NCI-H187 treated with DMSO at 0.1 percent for 48 hours (cell line): ENCODE results near the gene SGSM2.

Experiments
- DNase-seq: peaks from one replicate; lab custom pipeline; 2025; lab: John Stamatoyannopoulos, UW

SGSM2 gene

DNA sequence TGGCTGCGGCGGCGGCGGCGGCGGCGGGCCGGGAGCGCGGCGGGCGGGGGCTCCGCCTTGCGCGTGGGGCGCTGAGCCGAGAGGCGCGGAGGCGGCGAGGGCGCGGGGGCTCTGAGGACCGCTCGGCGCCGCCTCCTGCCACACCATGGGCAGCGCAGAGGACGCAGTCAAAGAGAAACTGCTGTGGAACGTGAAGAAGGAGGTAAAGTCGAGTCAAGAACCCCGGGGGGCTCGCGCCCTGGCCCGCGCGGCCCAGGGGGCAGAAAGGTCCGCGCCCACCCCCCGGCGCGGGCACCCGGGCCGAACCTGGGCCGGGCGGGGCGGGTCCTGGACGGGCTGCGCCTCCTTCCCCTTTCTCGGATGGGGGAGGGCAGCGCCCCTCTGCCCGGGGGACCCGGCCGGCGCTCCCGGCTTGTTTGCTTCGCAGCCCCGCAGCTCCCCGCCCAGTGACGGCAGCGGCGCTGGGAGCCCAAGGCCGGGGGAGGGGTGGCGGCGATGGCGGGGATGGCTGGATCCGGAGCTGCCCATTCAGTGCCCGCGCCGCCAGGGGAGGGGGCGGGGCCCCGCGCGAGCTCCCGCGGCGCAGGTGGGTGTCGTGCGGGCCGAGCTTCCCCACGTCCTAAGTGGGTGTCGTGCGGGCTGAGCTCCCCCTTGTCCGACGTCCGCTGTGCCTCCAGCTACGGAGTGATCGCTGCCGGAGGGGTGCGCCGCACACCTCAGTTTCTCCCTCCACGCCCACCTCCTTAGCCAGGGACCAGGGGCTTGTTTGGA, 428 bp downstream of the SGSM2 start:
- no peak for DNase-seq

DNA sequence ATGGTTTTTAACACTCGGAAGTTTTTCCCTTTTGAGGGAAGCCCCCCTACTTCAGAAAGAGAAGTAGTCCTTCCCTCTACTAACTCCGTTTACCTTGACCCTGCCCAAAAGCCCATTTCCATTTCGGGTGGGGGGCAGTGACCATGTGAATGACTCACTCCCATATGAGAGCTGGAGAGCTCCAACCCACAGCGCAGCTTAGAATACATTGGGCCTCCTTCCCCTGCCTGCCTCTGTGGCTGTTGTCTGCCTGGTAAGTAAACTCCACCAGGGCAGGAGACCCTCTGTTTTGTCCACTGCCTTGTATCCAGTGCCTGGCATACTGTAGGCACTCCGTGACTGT, 985 bp downstream of the SGSM2 start:
- DNase-seq: no peak

DNA sequence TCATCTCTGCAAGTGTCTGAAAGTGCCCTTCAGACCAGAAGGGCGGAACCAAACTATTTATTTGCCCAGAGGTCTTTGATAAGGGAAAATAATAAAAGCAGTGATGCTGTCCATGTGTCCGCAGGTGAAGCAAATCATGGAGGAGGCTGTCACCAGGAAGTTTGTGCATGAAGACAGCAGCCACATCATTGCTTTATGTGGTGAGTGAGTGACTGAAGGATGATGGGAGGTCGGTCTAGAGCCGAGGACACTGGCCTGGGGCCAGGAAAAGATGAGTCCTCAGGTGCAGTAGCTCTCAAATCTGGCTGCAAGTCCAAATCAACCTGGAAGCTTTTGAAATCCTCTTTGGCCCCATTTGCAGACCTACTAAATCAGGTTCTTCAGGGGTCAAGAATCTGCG, 6.1 kb downstream of the SGSM2 start:
- no peak for DNase-seq

DNA sequence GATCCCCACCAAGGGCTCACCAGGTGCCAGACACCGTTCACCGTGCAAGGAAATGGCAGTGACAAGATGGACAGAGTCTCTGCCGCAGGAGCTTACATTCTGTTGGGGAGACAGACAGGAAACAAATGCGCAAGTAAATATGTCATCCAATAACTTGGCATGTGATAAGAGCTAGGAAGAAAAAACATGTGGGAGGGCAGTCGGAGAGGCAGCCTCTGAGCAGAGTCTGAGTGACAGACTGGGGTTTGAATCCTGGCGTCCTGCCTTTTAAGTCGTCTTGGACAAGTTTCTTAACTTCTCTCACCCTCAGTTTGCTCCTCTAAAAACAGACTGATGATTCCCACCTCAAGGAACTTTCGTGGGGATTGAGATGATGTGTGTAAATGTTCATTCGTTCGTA, 7.2 kb downstream of the SGSM2 start:
- no peak for DNase-seq

DNA sequence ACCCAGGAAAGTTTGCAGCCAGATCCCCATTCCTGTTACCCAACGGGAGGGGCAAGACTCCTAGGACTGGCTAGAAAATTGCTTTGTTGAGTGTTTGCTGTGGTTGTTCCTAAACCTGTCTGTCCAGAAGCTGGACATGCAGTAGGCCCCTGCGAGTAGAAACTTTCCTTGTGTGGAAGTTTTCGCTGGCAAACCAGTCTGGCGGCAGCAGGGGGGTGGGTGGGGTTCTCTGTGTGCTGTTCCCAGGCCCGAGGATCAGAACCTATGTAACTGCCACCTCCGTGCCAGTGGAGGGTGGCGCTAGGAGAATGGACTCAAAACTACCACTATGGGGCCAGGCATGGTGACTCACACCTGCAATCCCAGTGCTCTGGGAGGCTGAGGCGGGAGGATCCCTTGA, 9.2 kb downstream of the SGSM2 start:
- DNase-seq: no peak

DNA sequence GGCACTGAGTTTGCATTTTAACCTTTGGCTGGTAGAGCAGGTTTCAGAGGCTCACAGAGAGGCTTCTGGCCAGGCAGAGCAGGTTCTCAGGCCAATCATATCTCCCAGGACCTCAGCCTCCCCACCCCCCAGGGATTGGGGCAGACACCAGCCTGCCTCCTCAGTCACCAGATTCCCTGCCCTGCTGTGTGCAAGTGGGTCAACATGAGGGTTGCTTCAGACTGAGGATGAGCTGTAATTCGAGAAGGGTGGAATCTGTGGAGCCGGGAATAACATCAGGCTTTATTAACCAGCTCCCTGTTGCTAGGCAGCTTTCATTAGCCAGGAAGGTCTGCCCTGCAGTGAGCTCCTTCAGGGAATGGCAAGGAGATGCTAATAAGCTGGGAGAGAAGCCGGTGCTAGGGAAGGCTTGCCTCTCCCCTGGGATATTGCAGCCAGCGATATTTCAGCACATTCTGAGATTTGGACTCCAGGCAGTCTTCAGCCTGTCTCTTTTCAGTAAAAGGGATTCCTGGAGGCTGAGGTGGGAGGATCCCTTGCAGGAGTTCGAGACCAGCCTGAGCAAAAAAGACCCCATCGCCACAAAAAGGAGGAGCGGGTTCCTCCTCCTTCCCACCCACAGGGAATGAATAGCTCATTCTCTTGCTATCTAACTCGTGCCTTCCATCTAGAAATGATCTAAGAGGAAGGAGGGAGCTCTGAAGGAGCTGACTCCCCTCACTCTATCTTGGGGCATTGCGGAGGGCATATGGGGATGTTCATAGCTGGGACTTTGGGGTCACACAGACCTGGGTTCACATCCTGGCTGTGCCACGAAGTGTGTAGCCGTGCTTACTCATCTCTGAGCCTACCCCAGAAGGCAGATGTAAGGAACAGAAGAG, 10.7 kb downstream of the SGSM2 start:
- peak; percentile 79 for DNase-seq

DNA sequence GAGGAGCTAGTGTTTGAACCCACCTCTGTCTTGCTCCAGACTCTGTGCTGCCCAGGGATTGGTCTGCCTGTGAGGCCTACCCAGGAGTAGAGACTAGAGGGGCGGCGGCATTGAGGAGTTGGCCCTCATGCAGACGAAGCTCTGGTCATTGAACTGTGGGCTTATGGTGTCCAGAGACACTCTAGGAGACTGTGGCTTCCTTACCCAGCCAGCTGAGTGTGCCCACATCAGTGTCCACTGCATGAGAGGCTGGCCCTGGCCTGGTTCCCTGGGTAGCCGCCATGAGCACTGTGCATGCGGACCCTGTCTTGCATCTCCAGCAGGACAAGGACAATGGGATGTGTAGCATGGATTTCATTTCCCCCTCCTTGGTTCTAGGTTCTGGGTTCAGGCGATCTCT, 14.0 kb downstream of the SGSM2 start:
- DNase-seq: no peak

DNA sequence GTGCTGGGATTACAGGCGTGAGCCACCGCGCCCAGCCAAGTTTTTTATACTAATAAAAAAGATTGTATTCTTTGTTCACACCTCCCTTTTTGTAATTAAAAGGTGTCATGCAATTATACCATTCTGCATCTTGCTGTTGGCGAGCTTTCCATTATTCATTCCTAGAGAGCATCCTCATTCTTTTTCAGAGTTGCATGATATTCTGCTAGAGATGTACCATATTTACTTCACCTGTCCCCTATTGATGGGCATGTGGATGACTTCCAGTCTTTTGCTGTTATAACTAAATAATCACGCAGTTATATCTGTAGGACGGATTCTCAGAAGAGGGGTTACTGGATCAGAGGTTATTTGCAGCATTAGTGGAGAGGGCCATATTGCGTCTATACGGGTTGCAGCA, 17.0 kb downstream of the SGSM2 start:
- no peak for DNase-seq

DNA sequence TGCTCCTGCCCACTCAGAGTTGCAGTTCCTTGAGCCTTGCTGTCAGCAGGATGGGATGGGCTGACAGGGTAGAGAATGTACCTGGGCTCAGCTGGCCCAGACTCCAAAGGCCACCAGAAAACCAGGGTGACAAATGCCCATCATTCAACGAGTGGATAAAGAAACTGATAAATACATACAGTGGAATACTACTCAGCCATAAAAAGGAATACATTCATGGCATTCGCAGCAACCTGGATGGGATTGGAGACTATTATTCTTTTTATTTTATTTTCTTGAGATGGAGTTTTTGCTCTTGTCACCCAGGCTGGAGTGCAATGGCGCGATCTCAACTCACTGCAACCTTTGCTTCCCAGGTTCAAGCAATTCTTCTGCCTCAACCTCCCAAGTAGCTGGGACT, 19.9 kb downstream of the SGSM2 start:
- DNase-seq: no peak

DNA sequence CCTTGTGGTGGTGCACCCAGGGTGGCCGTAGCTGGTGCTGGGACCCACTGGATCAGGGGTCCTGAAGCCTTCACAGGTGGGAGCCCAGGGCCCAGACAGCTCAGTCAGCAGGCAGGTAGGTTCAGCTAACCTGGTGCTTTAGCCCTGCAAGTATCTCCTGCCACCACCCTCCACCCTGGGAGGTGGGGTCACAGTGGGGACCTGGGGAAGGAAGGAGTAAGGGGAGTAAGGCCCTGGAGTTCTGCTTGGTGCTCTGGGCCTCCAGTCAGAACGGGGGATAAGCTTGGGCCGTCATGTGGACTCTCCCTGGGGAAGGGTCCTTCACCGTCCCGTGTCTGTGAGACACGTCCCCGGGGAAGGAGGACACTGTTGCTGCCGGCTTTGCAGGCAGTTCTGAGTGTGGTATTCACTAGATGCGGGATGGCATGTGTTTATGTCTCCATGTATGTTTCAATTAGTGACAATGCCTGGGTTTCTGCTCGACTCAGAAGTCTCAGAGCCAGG, 20.7 kb downstream of the SGSM2 start:
- no peak for DNase-seq

DNA sequence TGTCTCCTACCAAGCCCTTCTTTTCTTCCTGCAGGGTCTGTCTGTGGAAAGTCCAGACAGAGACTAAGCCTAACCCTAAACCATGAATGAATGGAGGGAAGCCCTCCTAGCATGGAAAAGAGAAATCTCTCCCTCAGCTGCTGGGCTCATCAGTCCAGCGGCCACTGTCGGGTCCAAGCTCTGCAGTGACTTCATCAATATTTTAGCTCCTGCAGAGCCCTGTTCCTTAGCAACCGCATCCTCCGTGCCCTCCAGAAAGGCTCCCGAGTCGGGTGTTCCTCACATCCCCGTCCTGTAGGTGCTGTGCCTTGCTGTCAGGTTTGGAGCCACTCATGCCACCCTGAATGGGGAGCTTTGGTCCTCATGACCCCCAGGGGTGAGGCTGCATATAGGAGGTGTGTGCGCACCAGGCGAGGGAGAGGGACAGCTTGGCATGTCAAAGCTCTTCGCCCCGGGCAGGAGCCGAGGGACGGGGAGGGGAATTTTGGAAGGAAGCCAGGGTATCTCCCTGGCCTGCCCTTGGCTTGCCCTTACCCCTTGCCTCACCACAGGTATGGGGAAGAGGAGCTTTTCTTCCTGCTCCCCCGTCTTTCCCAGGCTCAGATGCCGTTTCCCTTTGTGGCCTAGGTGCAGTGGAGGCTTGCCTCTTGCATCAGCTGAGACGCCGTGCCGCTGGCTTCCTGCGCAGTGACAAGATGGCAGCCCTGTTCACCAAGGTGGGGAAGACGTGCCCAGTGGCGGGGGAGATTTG, 23.9 kb downstream of the SGSM2 start:
- DNase-seq: no peak

DNA sequence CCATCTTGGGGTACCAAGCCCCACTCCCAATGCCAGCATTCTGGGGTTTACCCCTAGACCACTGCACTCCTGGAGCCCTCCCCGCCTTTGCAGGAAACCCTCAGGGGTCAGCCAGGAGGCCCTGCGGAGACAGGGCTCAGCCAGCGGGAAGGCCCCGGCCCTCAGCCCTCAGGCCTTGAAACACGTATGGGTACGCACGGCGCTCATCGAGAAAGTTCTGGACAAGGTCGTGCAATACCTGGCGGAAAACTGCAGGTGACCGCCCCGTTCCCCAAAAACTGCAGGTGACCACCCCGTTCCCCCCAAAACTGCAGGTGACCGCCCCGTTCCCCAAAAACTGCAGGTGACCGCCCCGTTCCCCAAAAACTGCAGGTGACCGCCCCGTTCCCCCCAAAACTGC, 24.7 kb downstream of the SGSM2 start:
- no peak for DNase-seq

DNA sequence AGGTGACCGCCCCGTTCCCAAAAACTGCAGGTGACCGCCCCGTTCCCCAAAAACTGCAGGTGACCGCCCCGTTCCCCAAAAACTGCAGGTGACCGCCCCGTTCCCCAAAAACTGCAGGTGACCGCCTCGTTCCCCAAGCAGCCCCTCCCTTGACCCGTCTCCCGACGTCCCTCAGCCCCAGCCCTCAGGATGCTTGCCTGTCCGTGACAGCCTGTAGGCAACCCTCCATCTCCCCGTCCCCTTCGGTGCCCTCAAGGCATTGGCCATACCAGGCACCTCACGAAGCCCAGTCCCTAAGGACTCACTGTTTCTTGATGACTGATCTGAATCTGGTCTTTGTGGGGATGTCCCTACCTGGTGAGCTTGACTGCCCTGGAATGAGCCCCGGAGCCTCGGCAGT, 25.1 kb downstream of the SGSM2 start:
- no peak for DNase-seq

DNA sequence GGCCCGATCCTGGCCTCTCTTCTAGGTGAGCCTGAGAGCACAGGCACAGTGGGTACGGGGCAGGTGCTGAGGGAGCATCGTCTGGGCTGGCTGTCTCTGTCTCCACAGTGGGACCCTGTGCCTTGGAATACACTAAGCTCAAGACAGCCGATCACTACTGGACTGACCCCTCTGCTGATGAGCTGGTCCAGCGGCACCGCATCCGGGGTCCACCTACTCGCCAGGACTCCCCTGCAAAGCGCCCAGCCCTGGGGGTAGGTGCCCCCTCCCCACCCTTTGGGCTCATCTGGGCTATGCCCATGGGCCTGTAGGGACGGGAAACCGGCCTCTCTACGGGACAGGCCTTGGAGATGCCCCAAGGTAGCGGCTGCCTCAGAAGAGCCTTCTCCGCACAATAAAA, 25.6 kb downstream of the SGSM2 start:
- DNase-seq: no peak

DNA sequence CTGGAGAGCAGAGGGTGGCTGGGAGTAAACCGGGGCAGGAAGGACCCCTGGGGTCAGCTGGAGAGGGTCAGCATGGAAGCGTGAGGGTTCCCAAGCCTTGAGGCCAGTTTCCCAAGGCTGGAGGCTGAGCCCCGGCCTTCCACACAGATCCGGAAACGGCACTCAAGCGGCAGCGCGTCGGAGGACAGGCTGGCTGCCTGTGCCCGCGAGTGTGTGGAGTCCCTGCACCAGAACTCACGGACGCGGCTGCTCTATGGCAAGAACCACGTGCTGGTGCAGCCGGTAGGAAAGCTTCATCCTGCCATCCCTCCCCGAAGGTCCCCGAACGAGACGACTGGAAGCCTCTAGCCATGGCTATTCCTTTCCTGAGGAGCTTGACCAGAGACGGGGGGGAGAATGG, 26.0 kb downstream of the SGSM2 start:
- no peak for DNase-seq

DNA sequence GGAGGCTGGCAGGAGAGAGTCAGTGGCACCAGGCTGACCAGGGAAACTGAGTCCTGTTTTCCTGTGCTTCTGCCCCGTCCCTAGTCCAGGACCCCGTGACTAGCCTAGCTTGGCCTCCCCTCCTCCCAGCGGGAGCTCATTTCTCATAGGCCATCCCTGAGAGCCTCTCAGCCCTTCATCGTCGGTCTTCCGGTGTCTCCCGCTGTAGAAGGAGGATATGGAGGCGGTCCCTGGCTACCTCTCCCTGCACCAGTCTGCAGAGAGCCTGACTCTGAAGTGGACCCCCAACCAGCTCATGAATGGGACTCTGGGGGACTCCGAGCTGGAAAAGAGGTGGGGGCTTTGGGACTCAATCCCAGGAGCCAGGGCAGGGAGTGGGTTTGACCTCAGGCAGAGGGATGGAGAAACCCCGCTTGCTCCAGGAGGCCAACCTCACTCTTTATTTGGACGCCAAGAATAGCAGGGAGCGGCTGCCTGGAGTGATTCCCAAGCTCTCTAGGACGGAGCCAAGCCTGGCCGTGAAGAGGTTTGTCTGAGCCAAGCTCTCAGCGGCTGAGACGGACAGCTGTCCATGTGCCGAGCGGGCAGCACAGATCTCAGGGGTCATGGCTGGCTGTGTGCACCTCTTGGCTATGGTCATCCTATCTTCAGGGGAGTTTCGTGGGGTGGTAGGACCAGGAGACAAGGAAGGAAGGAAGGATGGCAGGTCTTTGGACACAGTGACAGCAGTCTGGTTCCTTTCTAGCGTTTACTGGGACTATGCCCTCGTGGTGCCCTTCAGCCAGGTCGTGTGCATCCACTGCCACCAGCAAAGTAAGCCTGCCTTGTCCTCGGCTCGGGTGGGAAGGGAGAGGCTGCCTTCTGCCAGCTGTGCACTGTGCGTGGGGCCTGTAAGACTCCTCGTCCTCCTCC, 26.8 kb downstream of the SGSM2 start:
- no peak for DNase-seq

DNA sequence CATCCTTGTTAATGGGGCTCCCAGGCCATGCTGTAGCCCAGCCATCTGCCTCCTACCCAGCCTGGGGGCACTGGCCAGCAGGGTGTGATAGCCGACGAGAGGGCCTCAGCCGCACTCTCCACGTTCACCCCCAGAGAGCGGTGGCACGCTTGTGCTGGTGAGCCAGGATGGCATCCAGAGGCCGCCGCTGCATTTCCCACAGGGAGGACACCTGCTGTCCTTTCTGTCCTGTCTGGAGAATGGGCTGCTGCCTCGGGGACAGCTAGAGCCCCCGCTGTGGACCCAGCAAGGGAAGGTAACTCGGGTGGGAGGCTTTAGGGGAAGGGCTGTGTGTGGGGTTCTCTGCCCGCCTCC, 27.4 kb downstream of the SGSM2 start:
- no peak for DNase-seq

DNA sequence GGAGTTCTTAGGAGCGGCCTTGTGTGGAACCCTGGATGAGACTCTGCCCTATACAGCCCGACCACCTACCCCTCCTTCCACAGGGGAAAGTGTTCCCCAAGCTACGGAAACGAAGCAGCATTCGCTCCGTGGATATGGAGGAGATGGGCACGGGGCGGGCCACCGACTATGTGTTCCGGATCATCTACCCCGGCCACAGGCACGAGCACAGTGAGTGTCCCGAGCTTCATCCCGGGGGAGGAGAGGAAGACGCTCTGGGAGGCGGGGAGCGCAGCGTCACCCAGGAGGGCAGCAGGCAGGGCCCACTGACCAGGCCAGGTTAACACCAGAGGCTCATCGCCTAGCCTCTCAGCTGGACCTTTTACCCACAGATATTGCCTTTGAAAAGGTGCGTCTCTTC, 27.8 kb downstream of the SGSM2 start:
- DNase-seq: no peak

DNA sequence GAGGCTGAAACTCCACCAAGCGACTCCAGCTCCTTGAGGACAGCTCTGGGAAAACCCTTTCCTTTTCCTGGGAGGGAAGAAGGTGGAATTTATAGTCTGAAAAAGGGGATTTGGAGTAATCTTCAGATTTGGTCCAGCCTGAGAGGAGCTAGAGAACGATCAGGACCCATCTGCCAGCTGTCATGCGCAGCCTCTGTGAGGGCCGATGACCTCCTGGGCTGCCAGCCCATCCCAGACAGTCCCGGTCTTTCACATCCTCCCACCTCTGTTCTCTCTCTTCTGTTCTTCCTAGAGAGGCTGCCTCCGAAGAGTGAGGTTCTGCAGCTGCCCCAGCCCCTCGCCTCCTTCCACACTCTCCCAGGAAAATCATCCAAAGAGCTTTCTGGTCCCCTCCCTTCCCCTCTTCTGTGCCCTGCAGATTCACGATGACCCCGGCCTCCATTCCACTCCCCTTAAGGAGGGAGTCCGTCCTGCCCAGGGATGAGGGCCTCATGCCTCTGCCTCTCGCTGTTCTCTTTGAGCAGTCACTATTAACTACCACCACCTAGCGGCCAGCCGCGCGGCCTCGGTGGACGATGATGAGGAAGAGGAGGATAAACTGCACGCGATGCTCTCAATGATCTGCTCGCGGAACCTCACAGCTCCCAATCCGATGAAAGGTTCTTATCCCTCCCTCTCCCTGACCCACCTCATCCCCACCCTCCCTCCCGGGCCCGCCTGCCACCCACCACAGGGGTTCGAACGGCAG, 29.6 kb downstream of the SGSM2 start:
- no peak for DNase-seq

DNA sequence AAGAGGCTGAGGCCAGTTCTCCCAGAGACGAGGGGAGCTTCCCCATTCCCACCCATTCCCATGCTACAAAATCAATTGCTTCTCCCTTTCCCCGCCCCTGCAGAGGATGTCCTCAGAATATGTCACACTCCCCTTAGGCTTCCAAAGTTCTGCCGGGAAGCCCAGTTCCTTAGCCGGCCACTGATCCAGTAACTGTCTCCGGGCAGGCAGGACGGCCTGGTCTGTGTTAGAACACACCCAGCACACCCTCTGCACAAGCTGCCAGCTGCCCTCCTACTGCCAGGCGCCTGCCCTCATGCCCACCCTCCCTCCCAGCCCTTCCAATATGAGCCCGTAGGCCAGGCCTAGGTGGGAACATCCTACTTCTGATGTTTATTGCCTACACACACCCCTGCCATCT, 31.1 kb downstream of the SGSM2 start:
- DNase-seq: no peak

DNA sequence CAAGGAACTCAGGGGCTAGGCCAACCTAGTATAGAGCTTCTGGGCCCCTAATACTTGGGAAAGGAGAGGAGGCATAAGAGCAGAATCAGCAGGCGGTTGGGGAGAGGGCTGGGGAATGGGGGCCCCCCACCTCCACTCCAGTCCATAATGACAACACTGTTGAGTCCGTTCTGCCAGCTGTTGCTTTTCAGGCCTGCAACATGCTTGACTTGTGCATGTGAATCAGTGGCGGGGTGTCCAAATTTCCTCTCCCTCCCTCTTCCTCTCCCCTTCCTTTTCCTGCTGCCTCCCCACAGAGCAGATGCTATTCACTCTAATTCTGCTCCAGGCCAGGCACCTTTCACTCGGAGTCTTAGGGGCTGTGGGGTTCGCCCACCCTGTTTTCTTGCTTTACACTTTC, 31.7 kb downstream of the SGSM2 start:
- no peak for DNase-seq
